BJ (cell line): ENCODE results near the gene FAM72C. TPM values are rescaled to one million over a fixed set of nuclear protein-coding genes. Genes with fewer than 3 reads are reported as not detected.
A peak's percentile ranks its signal among the peaks of the same experiment; 100 is the strongest.
"Not testable (repeated sequence)": the region's sequence is repeated elsewhere in the genome, so short reads cannot be mapped to it uniquely, and the experiment has no call there.

Experiments used
- CTCF ChIA-PET: fragments of 350-600 bp; formaldehyde crosslinking; extraction: SDS; loops from one replicate; lab custom pipeline; 2021; ENCODE audit warnings: antibody characterized with exemption, inconsistent platforms; lab: Yijun Ruan, JAX
- POLR2A ChIA-PET: fragments of 300-600 bp; sonication (Branson Sonifier 250); formaldehyde crosslinking; extraction: SDS; loops from one replicate; lab custom pipeline; 2021; ENCODE audit warnings: antibody characterized with exemption; lab: Charles Lee
- DNase-seq: peaks from one replicate; pipeline ENCODE4 v3.0.0-alpha.2; 2011; ENCODE audit warnings: low read depth
- H3K27me3 ChIP-seq: 2 replicates; pipeline ENCODE4 v1.6.0; 2011; ENCODE audit warnings: low read length; ENCODE audit not compliant: control insufficient read depth, insufficient read depth
- H3K36me3 ChIP-seq: 2 replicates; pipeline ENCODE4 v1.5.1; 2011; ENCODE audit warnings: low read length; ENCODE audit not compliant: control insufficient read depth, insufficient read depth
- H3K4me3 ChIP-seq: 2 replicates; pipeline ENCODE4 v1.5.1; 2011; ENCODE audit warnings: low read depth, mild to moderate bottlenecking, control low read depth, low read length
- CTCF ChIP-seq: IDR thresholded peaks from 2 replicates; pipeline ENCODE4 v1.5.1; 2011; ENCODE audit warnings: low read depth, mild to moderate bottlenecking, control low read depth, inconsistent platforms, low read length, moderate library complexity; ENCODE audit not compliant: insufficient read depth
- polyA plus RNA-seq: library from polyadenylated mRNA; depleted of rRNA; stranded (reverse); fragments of >200 nt; gene quantifications from 2 replicates; pipeline ENCODE4 v1.2.3, GENCODE V29; 2011
- small RNA-seq: library from RNA; depleted of rRNA; stranded (forward); fragments of <200 nt; gene quantifications from one replicate; pipeline ENCODE3, GENCODE V24; 2012; ENCODE audit warnings: low replicate concordance, low read depth; ENCODE audit not compliant: insufficient read length

The FAM72C gene
- polyA plus RNA-seq, 1 experiment: 0.71 TPM

GRCh38 chr1:143936457-143937115 is 35.2 kb downstream of the FAM72C start:
- H3K36me3 ChIP-seq, H3K27me3 ChIP-seq, DNase-seq, H3K4me3 ChIP-seq, CTCF ChIA-PET, POLR2A ChIA-PET: not testable (repeated sequence)
- TF ChIP-seq CTCF: peak; percentile 25; the same call in 1 of the 2 replicates

GRCh38 chr1:143919127-143919526 is 52.7 kb downstream of the FAM72C start:
- POLR2A ChIA-PET, CTCF ChIA-PET, H3K36me3 ChIP-seq: not testable (repeated sequence)

GRCh38 chr1:143918552-143918951 is 53.2 kb downstream of the FAM72C start:
- DNase-seq, H3K27me3 ChIP-seq, H3K4me3 ChIP-seq, CTCF ChIA-PET, H3K36me3 ChIP-seq, POLR2A ChIA-PET: not testable (repeated sequence)

More at GRCh38 chr1:143919127-143919526, 52.7 kb downstream of the FAM72C start:
- not testable (repeated sequence) for H3K27me3 ChIP-seq, H3K4me3 ChIP-seq, DNase-seq

- H3K4me3 ChIP-seq, H3K27me3 ChIP-seq, POLR2A ChIA-PET, DNase-seq, CTCF ChIA-PET, H3K36me3 ChIP-seq: not testable (repeated sequence)
Measured at GRCh38 chr1:143913705-143914104, 58.1 kb downstream of the FAM72C start.

Small RNA genes lying within 50 kb of the gene (small RNA-seq; reads per million reads assigned to genes)
- not detected for gene HIST2H3PS2
